ENCODE results near the gene ITPK1.

- TF ChIP-seq EZH2 (IDR thresholded peaks at IDR 0.05; ENCODE audit: borderline replicate concordance, low read depth, low read length, severe bottlenecking) (no peak), CTCF (IDR thresholded peaks at IDR 0.05; ENCODE audit: extremely low read depth in 1 of 2, insufficient read depth in 1 of 2, low read depth in 1 of 2, low read length in 2 of 2) (no peak), POLR2A (IDR thresholded peaks at IDR 0.05; ENCODE audit: low read depth, low read length) (no peak)
These were observed 36.9 kb downstream of the ITPK1 start for GRCh38 chr14:93078870-93079269.
